ENCODE results near the gene LHX4.
"Not testable (repeated sequence)": the region's sequence is repeated elsewhere in the genome, so short reads cannot be mapped to it uniquely, and the experiment has no call there.

- not testable (repeated sequence) for TF ChIP-seq CTCF (IDR thresholded peaks at IDR 0.05; ENCODE audit: low read depth, low read length, poor library complexity, severe bottlenecking); EZH2phosphoT487 (IDR thresholded peaks at IDR 0.05; ENCODE audit: borderline replicate concordance, low read length)
Measured at GRCh38 chr1:180202588-180202987, 27.5 kb upstream of the LHX4 start.

Measured in DOHH2 (cell line).